Fibroblast of skin of left quadriceps (primary cell): Measurements from ENCODE around the gene ERCC6.

Experiments used
- DNase-seq, 2 experiments: peaks; one replicate each; pipeline ENCODE4 v3.0.0-alpha.2; 2013; ENCODE audit warnings: low read depth in 2 of 2

The ERCC6 gene

DNA sequence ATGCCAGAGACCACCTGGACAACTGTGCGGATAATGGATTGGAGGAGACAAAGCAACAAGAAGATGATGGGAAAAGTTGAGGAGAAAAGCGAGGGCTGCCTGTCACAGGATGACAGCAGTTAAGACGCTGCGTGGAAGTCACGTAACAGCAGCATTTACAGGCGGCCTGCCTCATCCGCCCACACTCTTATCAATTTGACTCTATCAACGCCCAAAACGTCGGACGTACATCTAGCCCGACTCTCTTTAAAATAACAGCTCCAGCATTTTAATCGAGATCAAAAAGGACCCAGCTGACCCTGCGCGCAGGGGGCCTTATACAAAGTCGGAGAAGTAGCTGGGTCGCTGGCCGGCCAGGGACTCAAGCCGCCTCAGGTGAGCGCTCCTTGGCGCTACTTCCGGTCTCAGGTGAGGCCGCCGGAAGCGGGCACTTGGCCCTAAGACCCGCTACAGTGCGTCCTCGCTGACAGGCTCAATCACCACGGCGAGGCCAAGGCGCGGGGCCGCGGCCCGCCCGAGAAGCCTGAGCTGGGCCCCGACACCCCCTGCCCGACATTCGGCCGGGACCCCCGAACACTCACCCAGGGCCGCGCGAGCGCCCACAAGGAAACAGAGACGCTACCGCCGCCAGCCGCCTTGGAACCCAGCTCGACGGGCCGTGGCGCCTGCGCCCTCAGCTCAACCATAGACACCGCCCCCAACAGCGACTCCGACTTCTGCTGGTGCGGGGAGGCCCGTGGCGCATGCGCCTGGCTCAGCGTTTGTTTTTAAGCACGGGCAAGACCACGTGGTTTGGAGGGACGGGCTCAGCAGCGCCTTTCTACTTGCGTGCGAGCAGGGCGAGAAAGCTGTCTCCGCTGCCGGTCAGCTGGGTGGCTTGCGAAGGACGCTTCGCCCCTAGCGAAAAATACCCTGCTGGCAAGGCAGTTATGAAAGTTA is at the start of gene ERCC6:
Gene ERCC6 (minus strand): TSS at position 741 of the 939 bp plus-strand sequence.
- DNase-seq, result peak; percentile 90 to 91

- no peak for DNase-seq
Observed at GRCh38 chr10:49587981-49588380, 49.1 kb upstream of the ERCC6 start.

DNA sequence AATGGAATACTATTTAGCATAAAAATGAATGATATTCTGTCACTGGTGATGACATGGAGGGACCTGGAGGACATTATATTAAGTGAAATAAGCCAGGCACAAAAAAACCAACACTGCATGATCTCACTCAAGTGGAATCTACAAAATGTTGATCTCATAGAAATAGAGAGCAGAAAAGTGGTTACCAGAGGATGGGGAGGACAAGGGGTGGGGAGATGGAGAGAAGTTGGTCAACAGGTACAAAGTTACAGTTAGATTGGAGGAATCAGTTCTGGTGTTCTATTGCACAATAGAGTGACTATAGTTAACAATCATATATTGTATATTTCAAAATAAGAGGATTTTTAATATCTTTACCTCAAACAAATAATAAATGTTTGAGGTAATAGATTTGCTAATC is 46.5 kb upstream of the ERCC6 start:
- DNase-seq, result no peak

- no peak for DNase-seq
Observed at GRCh38 chr10:49579621-49580020, 40.7 kb upstream of the ERCC6 start.

- no peak for DNase-seq
Observed at GRCh38 chr10:49578392-49578791, 39.5 kb upstream of the ERCC6 start.

DNA sequence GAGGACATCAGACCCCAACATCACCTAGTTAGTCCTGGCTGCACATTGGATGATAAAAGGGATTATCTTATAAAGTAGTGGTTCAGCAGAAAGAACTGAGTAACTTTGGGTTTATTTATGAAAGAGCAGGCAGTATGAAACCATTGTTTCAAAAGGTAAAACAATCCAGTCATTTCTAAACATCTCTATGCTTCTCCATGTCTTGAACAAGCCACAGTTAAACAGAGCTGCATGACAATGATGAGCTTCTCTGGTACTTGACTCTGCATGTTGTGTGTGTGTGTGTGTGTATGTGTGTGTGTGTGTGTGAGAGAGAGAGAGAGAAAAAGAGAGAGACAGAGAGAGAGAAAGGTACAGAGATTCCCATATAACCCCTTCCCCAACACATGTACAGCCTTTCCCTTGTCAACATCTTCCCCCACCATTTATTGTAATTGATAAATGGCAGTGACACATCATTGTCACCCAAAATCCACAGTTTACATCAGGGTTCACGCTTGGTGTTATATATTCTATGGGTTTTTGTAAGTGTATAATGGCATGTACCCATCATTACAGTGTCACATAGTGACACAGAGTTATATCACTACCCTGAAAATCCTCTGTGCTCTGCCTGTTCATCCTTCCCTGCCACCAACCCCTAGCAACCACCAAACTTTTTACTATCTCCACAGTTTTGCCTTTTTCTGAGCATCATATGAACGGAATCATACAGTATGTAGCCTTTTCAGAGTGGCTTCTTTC is 38.4 kb upstream of the ERCC6 start:
- no peak for DNase-seq

DNA sequence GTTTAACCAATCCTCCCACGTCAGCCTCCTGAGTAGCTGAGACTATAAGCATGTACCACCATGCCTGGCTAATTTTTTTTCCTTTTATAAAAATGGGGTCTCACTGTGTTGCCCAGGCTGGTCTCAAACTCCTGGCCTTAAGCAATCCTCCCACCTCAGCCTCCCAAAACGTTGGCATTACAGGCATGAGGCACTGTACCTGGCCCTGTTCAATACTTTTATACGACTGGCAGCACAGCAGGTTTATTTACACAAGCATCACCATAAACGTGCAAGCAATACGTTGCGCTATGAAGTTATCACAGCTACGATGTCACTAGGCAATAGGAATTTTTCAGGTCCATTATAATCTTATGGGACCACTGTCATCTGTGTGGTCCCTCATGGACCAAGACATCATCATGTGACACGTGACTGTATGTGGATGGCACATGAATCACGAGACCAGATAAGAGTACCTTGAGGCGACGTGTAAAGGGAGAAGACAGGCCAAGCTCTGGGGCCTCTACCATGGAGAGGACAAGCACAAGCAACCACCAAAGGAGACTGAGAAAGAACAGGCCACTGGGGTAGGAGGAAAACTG is 36.7 kb upstream of the ERCC6 start:
- DNase-seq, result no peak

GRCh38 chr10:49572594-49573114 is 33.7 kb upstream of the ERCC6 start:
- no peak for DNase-seq

DNA sequence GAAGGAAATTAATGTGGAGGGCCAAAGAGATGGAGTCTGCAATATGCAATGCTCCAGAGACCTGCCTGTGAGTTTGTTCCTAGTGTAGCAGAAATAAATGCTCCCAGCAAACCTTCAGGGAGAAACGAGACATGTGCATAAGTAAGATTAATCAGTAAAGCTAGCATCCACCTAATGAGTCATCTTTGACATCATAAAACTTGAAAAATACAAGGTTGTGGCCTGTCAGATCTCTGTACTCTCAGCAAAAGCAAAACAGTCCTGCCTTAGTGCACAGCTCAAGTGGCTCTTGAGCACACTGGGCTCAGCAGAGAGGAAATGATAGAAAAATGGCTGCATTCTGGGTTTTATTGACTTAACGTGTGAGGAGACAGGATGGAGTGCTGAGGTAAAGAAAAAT is 32.5 kb upstream of the ERCC6 start:
- no peak for DNase-seq

DNA sequence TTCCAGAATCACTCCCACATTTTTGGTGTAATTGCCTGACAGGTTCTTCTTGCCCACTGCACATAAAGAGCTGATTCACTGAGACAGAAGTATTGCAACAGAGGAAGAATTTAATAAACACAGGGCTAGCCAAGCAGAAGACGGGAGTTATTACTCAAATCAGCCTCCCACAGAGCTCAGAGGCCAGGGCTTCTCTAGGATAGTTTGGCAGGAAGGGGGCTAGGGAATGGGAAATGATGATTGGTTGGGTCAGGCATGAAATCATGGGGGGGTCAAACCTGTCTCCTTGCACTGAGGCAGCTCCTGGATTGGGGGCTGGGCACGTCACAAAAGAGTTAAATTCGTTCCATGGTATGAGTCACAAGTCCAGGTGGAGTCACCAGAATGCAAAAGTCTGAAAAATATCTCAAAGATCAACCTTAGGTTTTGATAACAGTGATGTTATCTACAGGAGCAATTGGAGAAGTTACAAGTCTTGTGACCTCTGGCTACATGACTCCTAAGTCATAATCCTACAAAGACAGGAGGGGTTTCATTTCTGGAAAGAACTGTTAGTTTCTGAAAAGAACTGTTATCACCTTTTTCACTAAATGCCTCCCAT is 30.2 kb upstream of the ERCC6 start:
- no peak for DNase-seq

DNA sequence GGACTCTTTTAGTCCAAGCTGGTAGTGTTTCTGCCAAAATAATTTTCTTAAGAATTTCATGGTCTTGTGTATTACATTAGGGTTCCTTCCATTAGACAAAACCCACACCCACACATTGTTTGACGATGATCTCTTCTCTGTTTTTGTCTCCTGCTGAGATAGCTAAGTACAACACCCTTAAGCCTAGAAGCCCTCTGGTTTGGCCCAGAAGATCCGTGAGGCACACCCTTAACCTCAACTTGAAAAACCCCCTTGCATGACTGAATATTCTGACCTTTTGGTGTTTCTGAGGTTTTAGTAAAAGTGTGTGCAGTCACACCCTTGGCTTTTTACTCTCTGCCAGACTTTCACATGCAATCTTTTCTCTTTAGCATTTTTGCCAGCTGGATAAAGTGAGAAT is 29.3 kb upstream of the ERCC6 start:
- DNase-seq, result no peak

DNA sequence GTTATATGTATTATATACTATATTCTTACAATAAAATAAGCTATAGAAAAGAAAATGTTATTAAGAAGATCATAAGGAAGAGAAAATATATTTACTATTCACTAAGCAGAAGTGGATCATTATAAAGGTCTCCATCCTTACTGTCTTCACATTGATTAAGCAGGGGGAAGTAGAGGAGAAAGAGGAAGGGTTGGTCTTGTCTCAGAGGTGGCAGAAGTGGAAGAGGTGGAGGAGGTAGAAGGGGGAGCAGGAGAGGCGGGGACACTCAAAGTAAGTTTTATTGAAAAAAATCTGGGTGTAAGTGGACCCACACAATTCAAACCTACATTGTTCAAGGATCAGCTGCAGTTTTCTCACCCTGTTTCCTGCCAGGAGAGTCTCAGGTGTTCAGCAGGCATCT is 28.9 kb upstream of the ERCC6 start:
- no peak for DNase-seq

DNA sequence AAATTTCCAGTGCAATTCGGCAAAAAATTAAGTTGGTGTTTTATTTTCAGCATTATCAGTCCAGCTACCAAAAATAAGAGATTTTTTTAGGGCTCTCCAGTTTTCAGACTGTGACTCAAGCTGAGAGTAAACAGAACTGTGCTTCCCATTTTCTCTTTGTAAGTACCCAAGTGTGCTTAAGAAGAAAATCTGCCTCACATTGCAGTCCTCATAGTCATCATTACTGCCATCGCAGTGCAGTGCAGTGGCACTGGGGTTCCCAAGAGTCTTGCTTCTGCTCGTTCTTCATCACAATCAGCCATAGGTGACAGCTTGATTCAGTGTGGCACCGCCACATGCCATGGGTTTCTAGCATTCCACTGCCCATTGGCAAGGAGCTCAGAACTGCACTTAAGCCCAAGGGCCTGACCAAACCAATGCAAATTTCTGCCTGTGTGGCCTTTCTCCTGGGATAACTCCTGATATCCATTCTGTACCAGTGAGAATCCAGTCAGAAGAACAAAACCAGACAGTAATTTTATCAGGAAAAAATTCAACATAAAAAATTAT is 25.6 kb upstream of the ERCC6 start:
- DNase-seq, result no peak

DNA sequence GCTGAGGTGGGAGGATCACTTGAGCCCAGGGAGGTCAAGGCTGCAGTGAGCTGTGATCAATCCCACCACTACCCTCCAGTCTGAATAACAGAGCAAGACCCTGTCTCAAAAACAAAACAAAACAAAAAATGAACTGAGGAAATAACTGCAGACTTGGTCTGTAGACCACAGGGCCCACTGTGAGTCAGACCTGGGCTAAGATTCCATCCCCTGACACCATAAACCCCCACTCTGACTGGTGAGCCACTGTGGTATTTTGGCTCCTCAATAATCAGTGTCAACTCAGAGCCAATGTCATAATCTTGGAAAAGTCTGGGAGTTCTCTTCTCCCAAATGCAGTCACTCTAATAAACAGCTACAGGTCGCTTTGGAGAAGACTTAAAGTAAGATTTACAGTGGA is 24.0 kb upstream of the ERCC6 start:
- DNase-seq, result no peak

DNA sequence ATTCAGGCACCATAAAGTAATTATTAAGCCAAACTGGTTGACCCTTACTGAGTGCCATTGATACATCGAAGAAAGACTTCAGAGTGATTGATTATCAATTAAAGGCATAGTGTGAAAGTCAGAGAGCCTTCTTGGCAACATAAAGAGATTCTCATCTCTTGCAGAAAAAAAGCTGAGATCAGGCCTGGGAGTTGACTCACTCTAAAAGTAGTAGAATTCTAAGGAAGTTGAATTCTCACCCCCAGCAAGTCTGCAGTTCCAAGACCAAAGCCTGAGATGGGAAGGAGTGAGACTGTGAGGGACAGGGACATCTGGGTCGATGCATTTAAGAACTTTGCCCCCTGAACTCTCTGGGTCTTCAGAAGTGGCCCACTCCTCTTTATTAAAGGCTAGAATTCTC is 21.6 kb upstream of the ERCC6 start:
- DNase-seq, result no peak

GRCh38 chr10:49559476-49559875 is 20.6 kb upstream of the ERCC6 start:
- no peak for DNase-seq

DNA sequence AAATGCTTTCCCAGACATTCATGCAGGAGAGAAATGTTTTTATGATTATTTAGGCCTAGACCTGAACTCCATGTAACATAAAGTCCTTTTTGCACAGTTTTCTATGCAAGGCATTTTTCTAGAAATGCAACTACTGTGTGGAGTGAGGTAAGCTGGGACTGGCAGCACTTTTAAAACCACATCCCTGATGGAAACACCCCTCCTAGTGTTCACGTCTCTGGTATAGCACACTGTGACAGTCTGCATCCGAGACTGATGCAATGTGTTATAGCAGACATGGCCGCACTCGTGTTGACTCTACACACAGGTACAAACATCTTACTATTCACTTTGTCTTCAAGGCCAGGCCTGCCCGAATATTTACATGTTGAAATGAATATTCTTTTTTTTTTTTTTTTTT is 19.3 kb upstream of the ERCC6 start:
- DNase-seq, result no peak

DNA sequence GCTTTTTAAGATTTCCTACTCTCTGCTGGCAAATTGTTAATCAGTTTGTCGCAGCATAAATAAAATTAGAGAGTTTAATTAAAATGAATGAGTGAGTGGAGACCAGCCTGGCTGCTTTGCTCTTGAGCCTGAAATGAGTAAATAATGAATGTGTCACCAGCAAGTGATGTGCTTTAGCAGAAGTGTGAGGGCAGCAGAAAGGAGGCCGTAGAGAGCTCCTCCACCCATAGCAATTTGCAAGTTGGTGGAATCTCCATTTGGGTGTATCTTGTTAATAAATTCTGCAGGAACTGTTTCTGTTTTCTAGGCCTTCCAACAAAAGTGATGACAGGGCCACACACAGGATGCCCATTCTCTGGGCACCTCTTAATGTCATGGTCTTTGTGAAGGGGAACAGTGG is 18.8 kb upstream of the ERCC6 start:
- DNase-seq, result no peak

GRCh38 chr10:49556723-49557122 is 17.8 kb upstream of the ERCC6 start:
- no peak for DNase-seq

DNA sequence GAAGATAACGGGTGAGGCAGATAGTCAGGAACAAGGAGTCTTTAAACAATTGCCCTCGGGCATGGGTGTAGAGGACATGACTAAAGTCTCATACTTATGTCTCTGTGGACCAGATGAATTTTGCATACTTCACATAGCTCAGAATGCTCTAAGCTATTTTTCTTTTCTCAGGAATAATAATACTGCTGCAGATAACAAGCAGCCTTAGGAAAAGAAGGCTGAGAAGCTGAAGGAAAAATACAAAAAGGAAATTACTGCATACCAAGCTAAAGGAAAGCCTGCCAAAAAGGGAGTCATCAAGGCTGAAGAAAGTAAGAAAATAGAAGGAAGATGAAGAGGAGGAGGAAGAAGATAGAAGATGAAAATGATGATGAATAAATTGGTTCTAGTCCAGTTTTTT is 13.4 kb upstream of the ERCC6 start:
- no peak for DNase-seq

GRCh38 chr10:49550563-49550962 is 11.6 kb upstream of the ERCC6 start:
- no peak for DNase-seq
